GM12873 (cell line): Measurements from ENCODE around the gene ALDH4A1.
A peak's percentile ranks its signal among the peaks of the same experiment; 100 is the strongest.

Source experiments
- CTCF ChIP-seq: IDR thresholded peaks from 2 replicates; pipeline ENCODE4 v1.5.1; 2012; ENCODE audit warnings: low read depth, mild to moderate bottlenecking, moderate library complexity, low read length, control low read depth; ENCODE audit not compliant: insufficient read depth; ENCODE audit errors: missing control alignments

ALDH4A1 gene

GRCh38 chr1:18919197-18919905 is 17.0 kb upstream of the ALDH4A1 start:
- TF ChIP-seq CTCF: no peak

GRCh38 chr1:18918417-18918816 is 16.1 kb upstream of the ALDH4A1 start:
- no peak for TF ChIP-seq CTCF

GRCh38 chr1:18917071-18917799 is 14.9 kb upstream of the ALDH4A1 start:
- no peak for TF ChIP-seq CTCF

GRCh38 chr1:18915341-18915740 is 13.0 kb upstream of the ALDH4A1 start:
- TF ChIP-seq CTCF: no peak

GRCh38 chr1:18913065-18913835 is 10.9 kb upstream of the ALDH4A1 start:
- TF ChIP-seq CTCF: peak; percentile 96

GRCh38 chr1:18912550-18912949 is 10.2 kb upstream of the ALDH4A1 start:
- TF ChIP-seq CTCF: no peak
